ENCODE measurements around the gene ABLIM2.

DNA sequence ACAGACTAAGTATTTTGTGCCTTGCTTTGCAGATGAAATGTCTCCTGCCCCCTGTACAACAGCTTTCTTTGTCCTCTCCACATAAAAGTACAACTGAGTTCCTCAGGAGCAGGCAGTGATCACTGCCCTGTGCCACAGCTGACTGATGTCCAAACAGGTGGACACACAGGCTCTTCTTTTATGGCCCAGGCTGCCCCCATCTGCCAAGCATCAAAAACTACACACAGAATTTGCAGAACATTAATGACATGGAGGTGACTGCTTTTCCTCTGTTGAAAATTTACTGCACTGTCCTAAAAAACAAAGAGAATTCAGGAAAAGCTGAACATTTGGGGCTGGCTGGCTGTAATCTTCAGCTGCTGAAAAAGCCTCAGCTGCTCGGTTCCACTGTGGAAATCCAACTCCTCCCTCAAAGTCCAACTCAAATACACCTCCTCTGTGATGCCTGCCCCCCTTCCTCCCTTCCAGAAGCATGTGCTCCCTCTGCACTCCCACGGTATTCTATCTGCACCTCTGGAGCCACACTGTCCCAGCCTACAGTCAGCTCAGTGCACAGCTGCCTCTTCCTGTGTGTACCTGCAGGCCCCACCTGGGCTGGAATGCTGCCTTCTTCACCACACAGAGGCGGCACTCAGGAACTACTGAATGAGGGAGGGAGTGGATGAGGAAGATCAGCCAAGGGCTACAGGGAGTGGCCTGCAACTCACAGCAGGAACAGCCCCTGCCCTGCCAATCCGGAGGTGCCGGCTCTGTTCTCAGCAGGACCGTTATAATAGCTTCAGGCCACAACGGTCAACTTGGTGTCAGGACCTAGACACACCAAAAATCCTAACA lies 229.3 kb downstream of the ABLIM2 start:
- TF ChIP-seq KDM5A (IDR thresholded peaks at IDR 0.05; ENCODE audit: low read length) (no peak), SP1 (IDR thresholded peaks at IDR 0.05; ENCODE audit: low read depth, low read length) (no peak), KDM1A (IDR thresholded peaks at IDR 0.05; ENCODE audit: borderline replicate concordance, low read length) (no peak), NRF1 (IDR thresholded peaks at IDR 0.05; ENCODE audit: low read depth, low read length) (no peak), EP300 (IDR thresholded peaks at IDR 0.05; ENCODE audit: borderline replicate concordance in 1 of 2, low read depth in 2 of 2, low read length in 2 of 2) (peak in 1 of 2 experiments; percentile 36; a peak in 1 of 3 replicates), SIX5 (IDR thresholded peaks at IDR 0.05; ENCODE audit: low read depth, low read length) (no peak), POLR2A (IDR thresholded peaks at IDR 0.05; ENCODE audit: control extremely low read depth in 1 of 2, low read depth in 2 of 2, low read length in 2 of 2) (no peak)
- TF ChIP-seq, protein P1, sequence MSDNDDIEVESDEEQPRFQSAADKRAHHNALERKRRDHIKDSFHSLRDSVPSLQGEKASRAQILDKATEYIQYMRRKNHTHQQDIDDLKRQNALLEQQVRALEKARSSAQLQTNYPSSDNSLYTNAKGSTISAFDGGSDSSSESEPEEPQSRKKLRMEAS (IDR thresholded peaks at IDR 0.05), result no peak; the same call in 1 of the 2 replicates

All from H1 (cell line).